ENCODE data around the gene C5orf15.
"Not testable (repeated sequence)": the region's sequence is repeated elsewhere in the genome, so short reads cannot be mapped to it uniquely, and the experiment has no call there.

The C5orf15 gene

DNA sequence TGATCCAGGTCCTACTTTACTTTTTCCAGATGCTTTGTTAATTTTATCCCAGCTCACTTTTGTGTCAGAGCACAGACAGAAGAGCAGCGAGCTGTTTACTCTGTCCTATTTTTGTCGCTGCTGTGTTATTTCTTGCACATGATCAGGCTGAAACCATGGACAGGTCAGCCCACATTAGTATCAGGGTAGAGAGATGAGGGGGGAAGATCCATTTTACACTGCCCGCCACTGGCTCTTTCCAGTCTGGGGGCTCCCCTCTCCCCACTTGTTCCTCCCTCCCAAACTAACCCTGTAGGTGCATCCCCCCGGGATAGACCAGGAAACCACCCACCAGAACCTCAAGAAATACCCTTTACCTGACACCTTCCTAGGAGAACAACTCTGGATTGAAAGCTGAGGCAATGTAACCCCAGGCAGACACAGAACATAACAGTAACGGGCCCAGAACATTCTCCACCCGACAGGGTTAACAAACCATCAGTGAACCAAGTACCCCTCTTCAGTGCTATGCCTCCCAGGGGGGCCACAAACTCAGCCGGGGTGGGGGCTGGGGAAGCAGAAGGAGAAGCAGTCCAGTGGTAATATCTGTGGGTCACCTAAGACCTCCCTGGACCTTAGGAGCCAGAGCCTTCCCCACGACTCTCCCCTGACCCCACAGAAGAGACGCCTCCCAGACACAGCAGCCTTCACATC lies 26.0 kb upstream of the C5orf15 start:
- DNase-seq (ENCODE audit: extremely low read depth in 1 of 2, low read depth in 1 of 2), result no peak

DNA sequence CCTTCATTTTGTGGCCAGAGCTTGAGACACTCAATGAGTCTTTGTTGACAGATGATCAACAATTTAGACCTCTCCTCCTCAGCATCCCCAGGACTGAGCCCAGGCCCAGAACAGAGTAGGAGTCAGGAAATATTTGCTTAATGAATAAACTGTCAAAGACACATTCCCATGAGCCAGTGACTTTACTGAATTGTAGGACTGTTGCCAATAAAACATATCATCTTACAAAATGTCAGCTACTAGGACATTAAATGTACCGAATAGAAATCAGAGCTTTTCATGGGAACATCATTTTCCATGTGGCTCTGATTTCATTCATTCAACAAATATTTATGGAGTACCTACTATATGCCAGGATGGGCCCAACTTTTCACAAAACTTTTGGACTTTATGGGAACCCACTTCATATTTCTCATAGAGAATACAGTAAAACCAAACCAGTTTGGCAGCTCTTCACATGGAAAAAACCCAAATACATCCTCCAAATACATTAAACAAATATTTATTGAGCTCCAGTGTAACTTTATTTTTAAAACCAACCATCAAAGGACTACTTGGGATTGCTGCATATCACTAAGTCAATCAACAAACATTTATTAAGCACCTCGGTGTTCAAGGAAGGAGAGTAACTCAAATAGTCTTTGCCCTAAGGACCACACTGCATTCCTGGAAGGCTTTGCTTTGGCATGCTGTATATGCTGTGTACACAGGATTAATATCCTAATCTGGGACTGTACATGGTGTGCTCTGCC lies 24.9 kb upstream of the C5orf15 start:
- no peak for DNase-seq (ENCODE audit: extremely low read depth in 1 of 2, low read depth in 1 of 2)

DNA sequence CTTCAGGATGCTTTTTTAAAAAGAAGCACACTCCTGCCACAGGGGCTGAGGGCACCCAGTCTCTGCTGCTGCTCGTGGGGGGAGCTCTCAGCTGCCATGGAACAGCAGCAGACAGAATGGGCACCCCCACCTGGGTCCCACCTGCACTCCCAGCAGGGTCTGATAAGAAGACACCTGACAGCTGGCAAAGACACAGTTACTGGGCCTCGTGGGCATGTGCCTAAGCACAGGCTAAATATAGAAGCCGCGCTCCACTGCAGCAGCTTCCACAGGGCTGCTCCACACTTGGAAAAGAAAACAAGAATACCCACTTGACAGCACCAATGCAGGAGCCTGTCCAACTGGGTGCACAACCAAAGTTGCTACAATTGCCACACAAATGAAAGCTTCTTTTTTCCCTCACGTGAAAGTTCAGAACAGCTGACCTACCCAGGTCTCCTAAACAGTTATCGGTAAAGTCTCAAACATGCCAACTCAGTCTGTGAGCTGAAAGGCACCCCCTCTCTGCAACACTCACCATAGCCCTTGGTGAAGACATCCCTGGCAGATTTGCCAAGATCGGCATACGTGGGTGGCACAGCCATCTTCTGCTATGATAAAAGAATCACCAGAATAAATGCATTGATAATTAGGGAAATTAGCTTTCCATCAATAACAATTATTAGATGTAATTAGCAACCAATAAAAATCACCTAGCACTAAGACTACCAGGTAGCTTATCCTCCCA lies 24.2 kb upstream of the C5orf15 start:
- DNase-seq (ENCODE audit: extremely low read depth in 1 of 2, low read depth in 1 of 2), result no peak

DNA sequence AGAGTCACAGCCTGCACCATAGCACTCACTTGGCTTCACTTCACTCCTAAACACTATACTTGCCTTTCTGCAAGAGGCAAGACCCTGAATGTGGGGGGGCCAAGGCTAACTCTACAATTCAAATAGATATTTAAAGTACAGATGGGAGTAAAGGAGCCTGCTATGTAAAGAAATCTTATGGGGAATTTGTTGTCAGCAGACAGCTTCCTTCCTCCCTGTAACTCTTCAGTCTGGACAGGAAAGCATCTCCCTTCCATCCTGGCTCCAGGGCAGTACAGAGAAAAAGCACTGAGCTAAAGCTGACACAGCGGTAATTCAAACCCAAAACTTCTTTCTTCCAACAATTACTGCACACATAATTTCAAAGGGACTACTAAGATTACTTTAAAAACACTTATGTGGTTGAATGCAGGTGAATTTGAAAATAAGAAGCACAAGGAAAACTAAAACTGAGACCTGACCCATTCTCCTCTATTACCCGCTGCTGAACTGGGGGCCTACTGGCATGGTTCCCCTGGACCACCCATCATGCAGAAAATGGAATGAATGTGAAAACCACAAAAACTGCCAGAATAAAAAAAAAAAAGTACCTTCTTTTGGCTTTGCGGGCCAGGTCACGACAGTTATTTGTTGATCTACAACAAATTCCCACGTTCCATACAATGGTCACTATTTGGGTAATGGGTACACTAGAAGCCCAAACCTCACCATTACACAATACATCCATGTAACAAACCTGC lies 22.9 kb upstream of the C5orf15 start:
- DNase-seq (ENCODE audit: extremely low read depth in 1 of 2, low read depth in 1 of 2), result no peak

DNA sequence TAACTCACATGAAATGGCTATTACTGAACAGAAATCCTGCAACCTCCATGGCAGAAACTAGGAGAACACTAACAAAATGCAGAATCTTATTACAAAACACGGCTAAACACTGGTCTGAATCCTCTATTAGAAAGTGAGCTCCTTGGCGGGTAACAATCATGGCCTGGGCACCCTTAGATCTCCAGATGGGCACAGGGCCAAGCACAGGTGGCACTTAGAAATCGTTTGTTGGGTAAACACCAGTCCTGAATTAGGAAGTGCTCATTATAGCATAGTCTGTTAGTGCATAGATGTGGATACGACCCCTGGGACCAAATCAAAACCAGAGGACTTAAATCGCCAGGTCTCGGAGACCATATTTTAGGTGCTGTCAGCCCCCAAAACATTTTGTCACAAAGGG lies 22.0 kb upstream of the C5orf15 start:
- no peak for DNase-seq (ENCODE audit: extremely low read depth in 1 of 2, low read depth in 1 of 2)

DNA sequence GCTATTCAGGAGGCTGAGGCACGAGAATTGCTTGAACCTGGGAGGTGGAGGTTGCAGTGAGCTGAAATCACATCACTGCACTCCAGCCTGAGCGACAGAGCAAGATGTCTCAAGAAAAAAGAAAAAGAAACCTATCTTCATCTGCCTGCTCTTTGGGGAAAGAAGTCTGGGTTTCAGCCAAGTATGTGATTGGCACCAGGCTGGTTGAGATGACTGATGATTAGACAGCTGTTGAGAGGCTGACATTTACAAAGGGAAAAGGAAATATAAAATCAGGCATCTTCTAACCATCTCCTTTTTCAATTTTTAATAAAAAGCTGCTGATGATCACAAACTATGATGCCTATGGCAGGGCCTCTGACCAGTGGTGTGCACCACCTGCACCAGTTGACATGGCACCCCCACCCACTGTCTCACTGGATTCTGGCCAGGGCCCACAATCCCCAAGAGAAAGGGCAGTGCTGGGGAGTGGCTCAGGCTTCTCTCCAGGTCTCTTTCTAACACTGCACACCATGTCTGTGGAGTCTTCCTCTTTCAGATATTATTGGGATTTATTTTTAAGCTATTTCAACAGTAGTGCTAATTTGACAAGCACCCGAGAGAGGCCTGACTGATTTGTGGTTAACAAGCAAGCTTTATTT lies 17.2 kb upstream of the C5orf15 start:
- no peak for DNase-seq (ENCODE audit: extremely low read depth in 1 of 2, low read depth in 1 of 2)

DNA sequence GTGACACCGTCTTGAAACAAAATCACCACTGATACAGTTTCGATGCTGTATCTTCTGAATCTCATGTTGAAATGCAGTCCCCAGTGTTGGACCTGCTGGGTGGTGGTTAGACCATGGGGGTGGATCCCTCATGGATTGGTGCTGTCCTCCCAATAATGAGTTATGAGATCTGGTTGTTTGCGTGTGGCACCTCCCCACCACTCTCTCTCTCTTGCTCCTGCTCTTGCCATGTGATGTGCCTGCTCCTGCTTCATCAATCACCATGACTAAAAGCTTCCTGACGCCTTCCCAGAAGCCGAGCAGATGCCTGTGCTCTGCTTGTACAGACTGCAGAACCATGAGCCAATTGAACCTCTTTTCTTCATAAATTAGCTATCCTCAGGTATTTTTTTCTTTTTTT lies 15.2 kb upstream of the C5orf15 start:
- no peak for DNase-seq (ENCODE audit: extremely low read depth in 1 of 2, low read depth in 1 of 2)

DNA sequence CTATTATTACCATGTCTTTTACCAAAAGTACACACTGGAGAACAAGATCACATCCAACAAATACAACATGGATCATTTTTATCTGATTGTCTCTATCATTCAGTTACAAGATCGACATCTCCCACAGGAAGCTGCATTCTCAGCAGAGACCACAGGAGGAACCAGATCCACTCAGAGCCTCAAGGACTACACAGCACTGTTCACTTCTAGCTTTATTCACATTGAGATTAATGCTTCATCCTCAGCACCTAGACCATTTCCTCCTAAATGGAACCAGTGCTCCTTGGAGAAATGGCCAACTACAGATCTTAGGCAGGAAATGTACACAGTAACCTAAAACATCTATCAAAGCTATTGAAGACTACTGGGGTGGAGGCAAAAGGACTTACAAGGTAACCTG lies 13.3 kb upstream of the C5orf15 start:
- DNase-seq (ENCODE audit: extremely low read depth in 1 of 2, low read depth in 1 of 2), result no peak

DNA sequence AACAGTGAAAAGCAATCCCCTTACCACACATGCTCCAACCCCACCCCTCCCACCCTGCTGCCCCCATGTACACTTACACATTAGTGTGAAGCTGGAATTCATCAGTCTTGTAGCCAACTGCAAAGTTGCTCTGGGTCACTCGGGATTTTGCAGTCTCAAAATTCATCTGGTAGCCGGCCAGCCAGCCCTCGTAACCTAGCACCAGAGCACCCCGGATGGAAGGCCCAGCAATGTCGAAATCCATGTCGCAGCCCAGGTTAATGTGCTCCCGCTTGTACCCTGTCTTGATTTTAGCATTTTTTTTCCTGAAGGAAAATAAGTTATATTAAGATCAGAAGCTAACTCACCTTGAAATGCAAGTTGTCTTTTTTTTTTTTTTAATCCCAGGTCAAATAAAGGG lies 12.2 kb upstream of the C5orf15 start:
- no peak for DNase-seq (ENCODE audit: extremely low read depth in 1 of 2, low read depth in 1 of 2)

DNA sequence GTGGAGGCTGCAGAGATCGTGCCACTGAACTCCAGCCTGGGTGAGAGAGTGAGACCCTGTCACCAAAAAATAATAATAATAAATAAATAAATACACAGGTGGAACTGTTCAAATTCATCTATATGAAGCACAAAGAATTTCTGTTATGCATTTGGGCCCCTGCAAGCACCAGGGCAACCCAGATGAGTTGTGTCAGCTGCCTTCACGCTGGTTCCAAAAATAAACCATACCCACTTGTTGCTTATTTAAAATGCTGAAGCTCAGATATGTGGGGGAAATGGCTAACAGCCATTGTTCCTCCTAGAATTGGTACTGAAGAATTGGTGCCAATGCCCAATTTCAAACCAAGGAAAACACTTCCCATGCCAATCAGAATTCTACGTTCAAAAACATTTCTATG lies 10.5 kb upstream of the C5orf15 start:
- no peak for DNase-seq (ENCODE audit: extremely low read depth in 1 of 2, low read depth in 1 of 2)

DNA sequence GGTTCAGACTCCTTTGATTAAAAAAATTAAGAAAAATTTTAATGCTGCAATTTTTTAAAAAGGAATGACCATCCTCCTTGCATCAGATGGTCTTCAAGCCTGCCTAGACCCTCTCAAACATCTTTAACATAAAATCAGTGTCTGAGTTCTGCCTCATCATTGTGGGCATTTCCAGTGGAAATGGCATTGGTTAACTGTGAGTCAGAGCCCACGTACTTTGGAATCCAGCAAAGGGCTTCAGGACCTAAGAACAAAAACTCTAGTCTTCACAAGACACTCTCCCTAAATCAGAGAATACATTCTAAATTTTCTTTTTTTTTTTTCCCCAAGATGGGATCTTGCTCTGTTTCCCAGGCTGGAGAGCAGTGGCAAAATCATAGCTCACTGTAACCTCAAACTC lies 9.4 kb upstream of the C5orf15 start:
- no peak for DNase-seq (ENCODE audit: extremely low read depth in 1 of 2, low read depth in 1 of 2)

DNA sequence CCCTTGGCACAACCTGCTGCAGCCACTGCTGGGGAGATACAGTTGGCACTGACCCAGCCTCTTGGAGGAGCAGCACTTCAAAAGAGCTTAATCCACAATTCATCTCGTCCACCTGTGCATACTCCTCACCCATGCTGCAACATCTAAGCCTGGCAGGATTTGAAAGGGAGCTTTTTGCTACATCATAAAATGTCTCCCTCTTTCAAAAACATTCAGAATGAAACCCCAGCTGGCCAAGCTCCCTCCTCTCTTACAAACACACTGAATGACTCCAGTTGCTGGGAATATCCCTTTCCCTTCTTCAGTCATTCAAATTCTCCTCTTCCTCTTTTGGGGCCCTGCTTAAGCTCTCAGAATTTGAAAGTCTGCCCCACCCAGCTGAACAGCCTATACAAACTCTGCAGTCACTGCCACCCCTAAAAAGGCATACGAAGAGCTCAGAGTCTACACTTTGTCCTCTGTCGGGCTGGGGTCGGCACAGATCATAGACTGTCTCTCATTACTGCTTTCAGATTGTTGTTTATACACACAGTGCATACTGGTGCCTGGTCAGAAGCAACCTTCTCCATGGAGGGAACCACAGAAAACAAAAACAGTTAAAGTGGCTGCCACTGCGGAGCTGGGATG lies 8.8 kb upstream of the C5orf15 start:
- DNase-seq (ENCODE audit: extremely low read depth in 1 of 2, low read depth in 1 of 2), result no peak

DNA sequence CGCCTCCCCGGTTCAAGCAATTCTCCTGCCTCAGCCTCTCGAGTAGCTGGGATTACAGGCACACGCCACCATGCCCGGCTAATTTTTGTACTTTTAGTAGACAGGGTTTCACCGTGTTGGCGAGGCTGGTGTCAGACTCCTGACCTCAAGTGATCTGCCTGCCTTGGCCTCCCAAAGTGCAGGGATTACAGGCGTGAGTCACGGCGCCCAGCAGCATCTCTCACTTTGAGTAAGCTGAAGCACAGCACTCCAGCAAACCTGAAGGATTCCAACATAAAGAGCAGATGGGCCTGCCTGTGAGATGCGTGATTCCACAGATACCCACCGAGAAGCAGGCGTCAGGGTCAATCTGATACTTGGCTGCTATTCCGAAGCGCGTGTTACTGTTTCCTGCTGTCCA lies 7.1 kb upstream of the C5orf15 start:
- not testable (repeated sequence) for DNase-seq (ENCODE audit: extremely low read depth in 1 of 2, low read depth in 1 of 2)

DNA sequence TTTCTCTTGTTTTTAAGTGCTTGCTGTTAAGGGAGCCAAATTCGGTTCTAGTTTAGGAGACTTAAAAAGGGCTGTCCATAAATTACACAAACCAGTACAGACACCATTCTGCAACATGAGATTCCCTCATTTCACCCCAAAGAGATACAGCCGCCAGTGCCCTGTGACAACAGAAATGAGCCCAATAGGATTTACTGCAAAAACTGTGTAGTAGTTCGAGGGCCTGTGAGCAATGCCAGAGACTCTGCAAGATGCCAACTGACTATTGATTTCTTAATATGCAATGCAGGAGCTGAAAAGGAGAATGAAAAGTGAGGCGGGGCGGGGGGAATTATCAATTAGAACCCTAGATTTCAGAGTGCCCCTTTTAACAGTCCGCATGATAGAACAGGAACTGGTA lies 5.7 kb upstream of the C5orf15 start:
- DNase-seq (ENCODE audit: extremely low read depth in 1 of 2, low read depth in 1 of 2), result no peak

DNA sequence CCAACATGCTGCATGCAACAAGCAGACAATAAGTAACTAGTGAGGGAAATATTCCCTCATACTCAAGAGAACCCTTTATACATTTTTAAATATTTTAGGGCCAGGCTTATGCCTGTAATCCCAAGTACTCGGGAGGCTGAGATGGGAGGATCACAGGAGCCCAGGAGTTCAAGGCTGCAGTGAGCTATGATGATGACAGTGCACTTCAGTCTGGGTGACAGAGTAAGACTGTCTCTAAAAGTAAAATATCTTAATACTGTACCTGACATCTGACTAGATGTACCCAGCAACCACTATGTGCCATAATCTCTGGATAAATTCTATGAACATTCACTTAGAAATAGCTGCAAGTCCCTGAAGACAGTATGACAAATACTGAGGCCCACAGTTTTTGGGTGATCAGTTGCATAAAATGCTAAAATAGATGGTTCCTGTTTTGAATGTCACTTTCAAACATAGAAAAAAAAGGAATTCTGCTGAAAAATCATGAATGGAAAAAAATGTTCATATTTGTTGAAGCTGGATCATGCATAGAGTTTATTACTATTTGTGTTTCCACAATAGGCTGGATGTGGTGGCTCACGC lies 2.0 kb upstream of the C5orf15 start:
- no peak for DNase-seq (ENCODE audit: extremely low read depth in 1 of 2, low read depth in 1 of 2)

DNA sequence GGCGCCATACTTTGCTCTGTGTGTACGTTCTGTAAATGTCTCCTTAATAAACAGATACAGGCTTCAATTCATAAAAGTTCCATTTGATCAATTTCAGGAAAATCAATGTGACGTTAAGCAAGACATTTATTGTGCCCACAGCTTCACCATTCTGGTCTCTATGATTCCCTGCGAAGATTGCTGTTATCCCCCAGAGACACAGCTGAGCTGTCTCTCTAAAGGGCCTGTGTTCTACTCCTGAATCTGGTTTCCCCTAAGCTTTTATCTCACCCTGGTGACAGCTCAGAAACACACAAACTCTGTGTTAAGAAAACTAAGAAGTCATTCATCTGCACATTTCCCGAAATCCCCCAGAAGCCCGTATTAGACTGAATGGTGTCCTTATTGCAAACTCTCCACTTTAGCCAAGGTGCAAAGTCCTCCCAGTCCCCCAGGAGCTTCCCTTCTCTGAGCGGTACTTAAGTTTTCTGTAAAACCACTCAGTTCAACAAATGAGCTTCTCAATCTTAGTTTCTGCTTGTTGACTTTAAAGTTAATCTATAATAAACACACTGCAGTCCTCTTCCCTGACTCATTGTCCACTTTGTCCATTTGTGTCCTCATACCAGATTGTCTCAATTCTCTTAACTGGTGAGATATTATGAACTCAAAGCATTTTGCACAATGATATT lies 1.4 kb upstream of the C5orf15 start:
- no peak for DNase-seq (ENCODE audit: extremely low read depth in 1 of 2, low read depth in 1 of 2)

DNA sequence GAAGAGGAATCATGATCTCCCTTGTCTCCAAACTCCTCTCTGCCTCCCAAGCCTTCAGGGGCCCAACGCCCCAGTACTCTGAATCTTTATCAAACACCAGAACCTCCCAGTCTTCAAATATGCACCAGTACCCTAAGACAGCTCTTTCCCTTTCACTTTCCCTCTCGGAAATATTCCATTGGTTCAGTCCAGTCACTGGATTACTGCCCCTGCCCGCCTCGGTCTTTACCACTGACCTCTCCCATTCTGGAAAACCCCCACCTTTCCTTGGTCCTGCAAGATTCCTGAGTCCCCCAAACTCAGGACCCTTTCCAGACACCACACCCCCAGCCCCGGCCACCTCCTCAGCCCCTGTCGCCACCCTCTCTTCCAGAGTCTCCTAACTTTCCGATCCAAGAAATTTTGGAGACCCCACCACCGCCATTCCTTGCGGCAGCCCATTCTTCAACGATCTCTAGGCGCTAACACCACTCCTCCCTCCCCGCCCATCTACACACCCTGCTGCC lies 674 bp downstream of the C5orf15 start:
- DNase-seq (ENCODE audit: extremely low read depth in 1 of 2, low read depth in 1 of 2), result no peak

DNA sequence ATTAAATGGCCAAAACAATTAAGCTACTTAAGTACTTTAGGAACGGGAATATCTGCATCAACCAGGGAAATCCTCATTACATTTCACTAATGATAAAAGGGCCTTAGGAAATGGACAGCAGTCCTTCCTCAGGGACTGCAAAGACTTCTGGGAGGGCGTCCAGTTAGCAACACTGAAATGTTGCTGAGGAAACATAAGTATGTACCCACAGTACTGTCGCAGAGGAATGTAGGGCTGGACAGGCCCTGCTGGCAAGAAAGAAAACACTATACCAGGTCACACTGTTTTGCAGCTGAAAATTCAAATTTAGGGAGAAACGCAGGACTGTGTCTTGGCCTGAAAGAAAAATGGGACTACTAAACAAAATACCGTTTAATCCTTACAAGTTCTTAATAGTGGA lies 1.3 kb downstream of the C5orf15 start:
- DNase-seq (ENCODE audit: extremely low read depth in 1 of 2, low read depth in 1 of 2), result no peak

DNA sequence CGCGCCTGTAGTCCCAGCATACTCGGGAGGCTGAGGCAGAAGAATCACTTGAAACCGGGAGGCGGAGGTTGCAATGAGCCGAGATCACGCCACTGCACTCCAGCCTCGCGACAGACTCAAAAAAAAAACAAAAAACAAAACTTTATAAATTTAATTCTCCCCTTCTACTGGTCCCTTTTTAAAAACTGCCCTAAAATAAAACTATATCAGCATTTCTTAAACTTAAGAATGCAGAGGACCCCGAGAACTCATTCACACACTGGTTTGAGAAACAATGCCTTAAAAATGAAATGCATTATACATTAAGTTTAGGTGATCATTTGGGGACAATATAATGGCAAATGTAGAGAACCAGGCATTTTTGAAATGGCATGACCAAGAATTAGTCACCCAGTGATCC lies 2.3 kb downstream of the C5orf15 start:
- no peak for DNase-seq (ENCODE audit: extremely low read depth in 1 of 2, low read depth in 1 of 2)

Data from activated CD8-positive, alpha-beta memory T cell treated with anti-CD3 and anti-CD28 coated beads for 1 hour (primary cell).